BJ (cell line): ENCODE data around the gene OR52K2. TPM values are rescaled to one million over a fixed set of nuclear protein-coding genes. Genes with fewer than 3 reads are reported as not detected.

Experiments
- polyA plus RNA-seq: library from polyadenylated mRNA; depleted of rRNA; stranded (reverse); fragments of >200 nt; gene quantifications from 2 replicates; pipeline ENCODE4 v1.2.3, GENCODE V29; 2011; rRNA removed

Gene OR52K2
- polyA plus RNA-seq, 1 experiment = not detected

Other genes starting within 250 kb of the OR52K2 start
- not detected in 2 replicates for gene OR52B4, start 80.9 kb upstream of the OR52K2 start, polyA plus RNA-seq
- 24.3 and 26.9 TPM in 2 replicates for gene TRIM21, start 55.6 kb upstream of the OR52K2 start, polyA plus RNA-seq
- gene OR52K1, start 33.4 kb downstream of the OR52K2 start, polyA plus RNA-seq = not detected in 2 replicates
- not detected in 2 replicates for gene OR52M1, start 95.9 kb downstream of the OR52K2 start, polyA plus RNA-seq
- gene OR52I2, start 132.4 kb downstream of the OR52K2 start, polyA plus RNA-seq = not detected in 2 replicates
- not detected in 2 replicates for gene OR52I1, start 144.7 kb downstream of the OR52K2 start, polyA plus RNA-seq
- 6.2 and 6.5 TPM in 2 replicates for gene TRIM68, start 158.9 kb downstream of the OR52K2 start, polyA plus RNA-seq
- not detected in 2 replicates for gene OR51D1, start 188.2 kb downstream of the OR52K2 start, polyA plus RNA-seq
- not detected in 2 replicates for gene OR51E1, start 194.7 kb downstream of the OR52K2 start, polyA plus RNA-seq
- not detected in 2 replicates for gene OR51E2, start 248.6 kb downstream of the OR52K2 start, polyA plus RNA-seq